Left lung (tissue), 10 donors: ENCODE data around the gene ERRFI1. TPM values are rescaled to one million over a fixed set of nuclear protein-coding genes. Genes with fewer than 3 reads are reported as not detected.

Source experiments
- ATAC-seq: fragments of 200-7000 bp; cut with Tn5 transposase; one replicate; pipeline ENCODE4 v1.9.1; 2020; ENCODE audit warnings: moderate library complexity
- DNase-seq, 4 donors: peaks; one replicate each; pipeline ENCODE4 v3.0.0-alpha.2; 2013 to 2020
- H3K27ac ChIP-seq, 2 donors: fragments of 200-600 bp; sonication (generic) in 1 of 2; one replicate each; pipeline versions ENCODE4 v1.5.0 to v1.8.0; 2020 to 2021
- H3K27me3 ChIP-seq, 2 donors: fragments of 200-600 bp; sonication (generic) in 1 of 2; one replicate each; pipeline versions ENCODE4 v1.5.0 to v1.8.0; 2020 to 2021
- H3K36me3 ChIP-seq, 2 donors: fragments of 200-600 bp; sonication (generic) in 1 of 2; one replicate each; pipeline versions ENCODE4 v1.5.0 to v1.8.0; 2020 to 2021
- H3K4me1 ChIP-seq, 2 donors: fragments of 200-600 bp; one replicate each; pipeline ENCODE4 v1.8.0; 2021
- H3K4me3 ChIP-seq, 2 donors: fragments of 200-600 bp; sonication (generic) in 1 of 2; one replicate each; pipeline versions ENCODE4 v1.5.0 to v1.8.0; 2020 to 2021; ENCODE audit warnings: mild to moderate bottlenecking in 1 of 2
- H3K9me3 ChIP-seq, 2 donors: fragments of 200-600 bp; sonication (generic) in 1 of 2; one replicate each; pipeline versions ENCODE4 v1.5.0 to v1.8.0; 2020 to 2021
- intact Hi-C, 2 donors: fragments of 100-400 bp; cut with DNase I; formaldehyde crosslinking; loops; one replicate each; pipeline versions ENCODE4 v1.11.2 to v1.14.2; 2022
- polyA plus RNA-seq, 6 donors: library from polyadenylated mRNA; unstranded; fragments of 120-200 nt; gene quantifications; one replicate each; pipeline ENCODE4 v1.2.1, GENCODE V29; 2013; ENCODE audit not compliant: insufficient read length in 6 of 6
- total RNA-seq, 2 donors: library from RNA; stranded (reverse); fragmentation: NEBNext Ultra II Directional; extraction: Animal tissue kit (Norgen Biotek cat#: 25700); gene quantifications; one replicate each; pipeline ENCODE4 v1.2.1, GENCODE V29; 2021
- TF ChIP-seq, protein P1 (sequence below), 2 donors: fragments of 200-600 bp; sonication (generic) in 1 of 2; IDR thresholded peaks; one replicate each; pipeline versions ENCODE4 v1.5.0 to v1.8.0; 2021; ENCODE audit warnings: antibody characterized with exemption in 2 of 2
- donor health status: DM: no; HTN: yes; CAD: no.
- donor health status: DM: no; HTN: no; CAD: no.

The ERRFI1 gene
- total and polyA plus RNA-seq, 8 donors = 60.8 to 88.8 (median 75.8) TPM

- no peak for ATAC-seq
- no peak for DNase-seq
- Histone ChIP-seq H3K36me3 (no peaks in the 10 kb centered on the region), H3K4me3 (no peak overlapping the region), H3K9me3 (no peaks in the 10 kb centered on the region), H3K27me3 (no peaks in the 10 kb centered on the region), H3K4me1 (peaks cover 0 to 3% of the 10 kb centered on the region in 2 donors), H3K27ac (no peak overlapping the region)
- intact Hi-C loops = no loop called here
- TF ChIP-seq, protein P1, sequence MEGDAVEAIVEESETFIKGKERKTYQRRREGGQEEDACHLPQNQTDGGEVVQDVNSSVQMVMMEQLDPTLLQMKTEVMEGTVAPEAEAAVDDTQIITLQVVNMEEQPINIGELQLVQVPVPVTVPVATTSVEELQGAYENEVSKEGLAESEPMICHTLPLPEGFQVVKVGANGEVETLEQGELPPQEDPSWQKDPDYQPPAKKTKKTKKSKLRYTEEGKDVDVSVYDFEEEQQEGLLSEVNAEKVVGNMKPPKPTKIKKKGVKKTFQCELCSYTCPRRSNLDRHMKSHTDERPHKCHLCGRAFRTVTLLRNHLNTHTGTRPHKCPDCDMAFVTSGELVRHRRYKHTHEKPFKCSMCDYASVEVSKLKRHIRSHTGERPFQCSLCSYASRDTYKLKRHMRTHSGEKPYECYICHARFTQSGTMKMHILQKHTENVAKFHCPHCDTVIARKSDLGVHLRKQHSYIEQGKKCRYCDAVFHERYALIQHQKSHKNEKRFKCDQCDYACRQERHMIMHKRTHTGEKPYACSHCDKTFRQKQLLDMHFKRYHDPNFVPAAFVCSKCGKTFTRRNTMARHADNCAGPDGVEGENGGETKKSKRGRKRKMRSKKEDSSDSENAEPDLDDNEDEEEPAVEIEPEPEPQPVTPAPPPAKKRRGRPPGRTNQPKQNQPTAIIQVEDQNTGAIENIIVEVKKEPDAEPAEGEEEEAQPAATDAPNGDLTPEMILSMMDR (IDR thresholded peaks at IDR 0.05) = no peak
Observed at GRCh38 chr1:8035289-8035688, 9.2 kb upstream of the ERRFI1 start.

GRCh38 chr1:8033322-8033721 is 7.2 kb upstream of the ERRFI1 start:
- ATAC-seq = no peak
- Histone ChIP-seq H3K27me3 (no peaks in the 10 kb centered on the region), H3K9me3 (no peaks in the 10 kb centered on the region), H3K4me3 (no peak overlapping the region), H3K36me3 (no peaks in the 10 kb centered on the region), H3K4me1 (peaks cover 0 to under 1% of the 10 kb centered on the region in 2 donors), H3K27ac (no peak overlapping the region)
- TF ChIP-seq, protein P1 (IDR thresholded peaks at IDR 0.05) = no peak
- intact Hi-C loops = no loop called here
- DNase-seq = no peak

GRCh38 chr1:8032366-8032910 is 6.3 kb upstream of the ERRFI1 start:
- ATAC-seq (no peak), DNase-seq (no peak)
- no peak overlapping the region for H3K27ac ChIP-seq
- TF ChIP-seq, protein P1 (IDR thresholded peaks at IDR 0.05) = no peak
- H3K36me3 ChIP-seq = no peaks in the 10 kb centered on the region
- peaks cover 0 to 2% of the 10 kb centered on the region in 2 donors for H3K27me3 ChIP-seq
- H3K4me1 ChIP-seq = peaks cover 7 to 10% of the 10 kb centered on the region in 2 donors
- no peaks in the 10 kb centered on the region for H3K9me3 ChIP-seq
- intact Hi-C loops = no loop called here
- no peak overlapping the region for H3K4me3 ChIP-seq

DNA sequence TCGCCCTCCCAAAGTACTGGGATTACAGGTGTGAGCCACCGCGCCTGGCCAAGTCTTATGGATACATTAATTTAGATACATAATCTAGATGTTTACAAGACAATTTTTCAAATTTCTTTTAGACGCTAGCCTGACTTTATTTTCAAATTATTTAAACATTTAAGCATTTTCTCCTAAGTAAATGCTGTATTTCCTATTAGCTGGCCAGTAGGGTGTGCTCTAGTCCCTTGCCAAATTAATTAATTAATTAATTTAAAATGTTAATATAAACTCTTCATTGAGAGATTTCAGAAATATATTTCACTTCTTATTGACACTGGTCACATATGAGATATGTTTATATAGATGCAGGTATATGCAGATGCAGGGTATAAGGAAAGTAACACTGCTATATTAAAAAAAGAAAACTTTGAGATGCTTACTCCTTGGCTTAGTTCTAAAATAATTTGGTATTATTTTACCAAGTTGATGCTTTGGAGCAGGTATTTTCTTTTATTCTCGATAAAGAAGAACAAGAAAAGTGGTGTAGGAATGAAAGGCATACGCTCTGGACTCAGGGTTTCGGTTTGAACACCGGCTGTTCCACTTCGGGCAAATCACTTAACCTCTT is 5.2 kb upstream of the ERRFI1 start:
- TF ChIP-seq, protein P1 (IDR thresholded peaks at IDR 0.05) = peak; percentile 57 to 67
- peak in 1 of 4 donors; percentile 45 for DNase-seq
- Histone ChIP-seq H3K9me3 (no peaks in the 10 kb centered on the region), H3K27ac (no peak overlapping the region), H3K27me3 (peaks cover 0 to 13% of the 10 kb centered on the region in 2 donors), H3K4me1 (peaks cover 8 to 17% of the 10 kb centered on the region in 2 donors), H3K4me3 (no peak overlapping the region), H3K36me3 (no peaks in the 10 kb centered on the region)
- no peak for ATAC-seq
- intact Hi-C loops = no loop called here

GRCh38 chr1:8028571-8028910 is 2.4 kb upstream of the ERRFI1 start:
- peak overlapping the region; percentile 86 to 88 for H3K27ac ChIP-seq
- no peak for ATAC-seq
- H3K27me3 ChIP-seq = peaks cover 0 to 40% of the 10 kb centered on the region in 2 donors
- H3K4me3 ChIP-seq = no peak overlapping the region
- TF ChIP-seq, protein P1 (IDR thresholded peaks at IDR 0.05) = no peak
- H3K9me3 ChIP-seq = no peaks in the 10 kb centered on the region
- no peak for DNase-seq
- no peaks in the 10 kb centered on the region for H3K36me3 ChIP-seq
- intact Hi-C loops = loop anchor here in 1 of 2 donors (5.0 kb wide), 1 partner anchor 289 kb away; the partner anchor contains the start of gene SLC45A1
- peaks cover 12 to 28% of the 10 kb centered on the region in 2 donors for H3K4me1 ChIP-seq
